Hair follicle dermal papilla cell (primary cell): ENCODE results near the gene NUDT6. TPM values are rescaled to one million over a fixed set of nuclear protein-coding genes. Genes with fewer than 3 reads are reported as not detected.

ENCODE experiments used
- total RNA-seq: library from RNA; depleted of rRNA; stranded (reverse); fragments of >200 nt; gene quantifications from 2 replicates; pipeline ENCODE4 v1.2.3, GENCODE V29; 2012

Gene NUDT6, protein sequence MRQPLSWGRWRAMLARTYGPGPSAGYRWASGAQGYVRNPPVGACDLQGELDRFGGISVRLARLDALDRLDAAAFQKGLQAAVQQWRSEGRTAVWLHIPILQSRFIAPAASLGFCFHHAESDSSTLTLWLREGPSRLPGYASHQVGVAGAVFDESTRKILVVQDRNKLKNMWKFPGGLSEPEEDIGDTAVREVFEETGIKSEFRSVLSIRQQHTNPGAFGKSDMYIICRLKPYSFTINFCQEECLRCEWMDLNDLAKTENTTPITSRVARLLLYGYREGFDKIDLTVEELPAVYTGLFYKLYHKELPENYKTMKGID
- 4.1 and 4.4 TPM in 2 replicates for total RNA-seq

DNA sequence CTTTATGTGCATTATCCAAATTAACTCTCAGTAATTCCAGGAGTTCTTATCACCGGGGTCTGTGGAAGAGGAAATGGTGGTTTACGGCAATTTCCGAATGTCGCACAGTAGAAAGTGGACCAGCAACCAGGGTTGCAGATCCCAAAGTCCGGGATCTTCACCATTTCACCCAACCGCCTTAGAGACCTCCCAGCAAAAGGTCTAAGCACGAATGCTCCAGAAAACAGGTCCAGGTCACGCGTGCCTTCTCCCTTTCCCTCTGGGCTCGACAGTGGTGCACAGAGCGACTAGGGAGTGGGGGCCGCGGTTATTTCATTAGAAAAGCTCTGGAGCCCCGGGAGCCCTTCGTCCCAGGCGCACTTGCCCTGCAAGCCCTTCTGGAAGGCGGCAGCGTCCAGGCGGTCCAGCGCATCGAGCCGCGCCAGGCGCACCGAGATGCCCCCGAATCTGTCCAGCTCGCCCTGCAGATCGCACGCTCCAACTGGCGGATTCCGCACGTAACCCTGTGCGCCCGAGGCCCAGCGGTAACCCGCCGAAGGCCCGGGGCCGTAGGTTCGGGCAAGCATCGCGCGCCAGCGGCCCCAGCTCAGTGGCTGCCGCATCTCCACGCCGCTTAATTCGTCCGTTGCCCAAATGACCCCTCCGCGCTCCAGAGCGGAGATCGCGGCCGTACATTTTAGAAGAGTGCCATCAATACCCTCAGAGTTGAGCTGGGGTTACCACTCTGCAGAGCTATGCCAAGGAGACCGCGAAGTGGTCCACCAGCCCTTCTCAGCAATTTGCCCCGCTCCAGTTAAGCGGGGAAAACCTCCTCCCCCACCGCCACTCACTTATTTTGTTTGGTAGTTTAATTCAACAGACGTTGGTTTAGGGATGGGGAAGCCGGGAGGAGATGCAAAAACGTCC, at the start of gene NUDT6:
Gene NUDT6, minus strand, starts transcription at position 627 of the 906 bp plus-strand sequence. Its CDS starts 25 bp downstream, at position 602.

Other genes with a start within 250 kb of the NUDT6 start
- gene BBS12, start 189.9 kb downstream of the NUDT6 start, total RNA-seq = 6.2 and 6.6 TPM in 2 replicates
- 107 and 123 TPM in 2 replicates for gene FGF2, start 95.8 kb downstream of the NUDT6 start, total RNA-seq